ENCODE results near the gene FAM193A.
"Not testable (repeated sequence)": the region's sequence is repeated elsewhere in the genome, so short reads cannot be mapped to it uniquely, and the experiment has no call there.

Gene FAM193A

DNA sequence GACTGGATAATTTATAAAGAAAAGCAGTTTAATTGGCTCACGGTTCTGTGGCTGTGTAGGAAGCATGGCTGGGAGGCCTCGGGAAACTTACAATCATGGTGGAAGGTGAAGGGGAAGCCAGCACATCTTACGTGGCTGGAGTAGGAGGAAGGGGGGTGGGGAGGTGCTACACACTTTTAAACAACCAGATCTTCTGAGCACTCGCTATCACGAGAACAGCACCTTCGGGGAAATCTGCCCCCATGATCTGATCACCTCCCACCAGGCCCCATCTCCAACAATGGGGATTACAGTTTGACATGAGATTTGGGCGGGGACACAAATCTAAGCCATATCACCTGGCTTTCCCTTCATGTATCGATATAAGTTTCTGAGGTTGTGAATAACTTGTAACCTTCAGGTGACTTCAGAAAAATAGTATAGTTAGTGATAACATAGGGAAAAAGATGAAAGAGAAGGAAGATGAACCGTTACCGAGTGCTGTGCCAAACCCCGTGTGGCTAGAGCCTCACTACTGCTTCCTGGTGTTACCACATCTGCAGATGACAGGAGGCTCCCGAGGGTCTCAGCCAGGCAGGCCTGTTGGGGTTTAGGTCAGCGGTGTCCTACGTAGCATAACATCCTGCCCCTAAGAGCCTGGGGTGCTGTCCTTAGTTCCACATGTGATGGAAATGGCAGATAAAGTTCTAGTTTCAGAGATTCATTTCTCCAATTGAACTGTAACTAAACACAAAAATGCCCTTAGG lies 116.1 kb downstream of the FAM193A start:
- DNase-seq = no peak

DNA sequence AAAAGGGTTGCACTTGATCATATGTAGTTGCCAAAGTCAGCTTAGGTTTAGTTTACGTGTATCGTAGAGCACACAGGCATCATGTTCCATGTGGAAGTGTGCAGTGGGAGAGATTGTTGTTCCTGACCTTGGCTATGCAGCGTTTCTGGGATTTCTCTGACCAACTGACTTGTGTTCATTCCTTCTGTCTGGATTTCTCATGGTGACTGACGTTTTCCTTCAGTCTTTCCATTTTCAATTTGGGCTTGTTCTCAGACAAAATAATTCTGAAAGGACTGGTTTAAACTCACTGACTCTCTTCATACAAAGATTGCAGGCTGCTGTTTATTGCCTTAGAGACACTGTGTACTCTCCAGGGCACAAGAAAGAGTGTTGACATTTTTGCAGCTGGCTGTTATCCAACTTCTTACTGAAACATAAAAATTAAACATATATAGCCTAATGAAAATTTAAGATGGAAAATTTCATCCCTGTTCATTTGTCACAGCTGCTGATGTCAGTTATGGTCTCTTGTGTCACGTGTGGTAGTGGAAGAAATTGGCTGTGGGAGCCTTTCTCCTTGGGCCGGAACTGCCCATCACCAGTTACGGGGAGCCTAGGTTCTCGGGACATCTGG lies 124.3 kb downstream of the FAM193A start:
- no peak for DNase-seq

DNA sequence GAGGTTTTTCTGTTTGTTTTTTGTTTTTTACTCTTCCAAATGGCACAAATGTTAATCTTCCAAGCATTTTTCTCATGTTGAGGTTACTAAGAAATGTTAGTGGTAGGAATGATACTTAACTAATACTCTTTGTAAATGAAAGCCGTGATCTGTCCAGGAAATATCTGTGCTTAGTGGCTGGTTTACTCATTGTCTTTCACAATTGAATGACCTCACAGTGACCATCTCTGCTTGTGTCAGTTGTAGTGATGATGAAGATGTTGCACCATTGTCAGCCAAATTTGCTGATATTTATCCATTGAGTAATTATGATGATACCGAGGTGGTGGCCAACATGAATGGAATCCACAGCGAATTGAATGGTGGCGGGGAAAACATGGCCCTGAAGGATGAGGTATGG lies 126.2 kb downstream of the FAM193A start:
- DNase-seq = no peak

DNA sequence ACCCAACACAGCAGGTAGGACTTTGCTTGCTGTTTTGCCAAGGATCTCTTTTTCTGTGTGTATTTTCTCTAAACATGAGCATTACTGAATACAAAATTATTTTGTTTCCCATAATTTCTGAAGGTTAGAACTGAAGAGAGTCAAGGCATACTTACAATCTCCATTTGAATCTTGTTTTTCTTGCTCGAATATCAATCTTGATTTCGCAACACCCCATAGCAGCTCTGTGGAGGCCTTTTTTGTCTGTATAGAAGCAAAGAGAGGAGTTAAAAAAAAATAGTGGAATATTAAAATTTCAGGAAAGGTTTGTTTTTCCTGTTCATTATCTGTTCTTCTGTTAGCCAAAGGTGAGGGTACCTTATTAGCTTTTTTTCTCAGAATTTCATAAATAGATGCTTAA lies 126.8 kb downstream of the FAM193A start:
- DNase-seq = no peak

DNA sequence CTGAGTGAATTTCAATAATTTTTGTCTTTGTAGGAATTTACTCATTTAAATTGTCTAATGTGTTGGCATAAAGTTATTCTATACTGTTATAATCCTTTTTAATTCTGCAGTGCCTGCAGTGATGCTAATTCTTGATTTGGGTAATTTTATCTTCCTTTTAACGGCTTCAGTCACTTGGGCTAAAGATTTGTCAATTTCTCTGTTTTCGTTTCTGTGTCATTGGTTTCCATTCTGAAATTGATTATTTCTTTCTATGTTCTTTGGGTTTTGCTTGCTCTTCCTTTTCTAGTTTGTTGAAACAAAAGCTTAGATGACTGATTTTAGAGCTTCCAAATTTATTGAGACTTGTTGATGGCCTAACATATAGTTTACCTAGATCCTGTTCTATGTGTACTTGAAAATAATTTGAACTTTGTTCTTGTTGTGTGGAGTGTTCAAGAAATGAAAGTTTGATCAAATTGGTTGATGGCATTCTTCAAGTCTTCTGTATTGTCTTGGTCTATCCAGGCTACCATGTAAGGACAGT lies 130.3 kb downstream of the FAM193A start:
- no peak for DNase-seq

DNA sequence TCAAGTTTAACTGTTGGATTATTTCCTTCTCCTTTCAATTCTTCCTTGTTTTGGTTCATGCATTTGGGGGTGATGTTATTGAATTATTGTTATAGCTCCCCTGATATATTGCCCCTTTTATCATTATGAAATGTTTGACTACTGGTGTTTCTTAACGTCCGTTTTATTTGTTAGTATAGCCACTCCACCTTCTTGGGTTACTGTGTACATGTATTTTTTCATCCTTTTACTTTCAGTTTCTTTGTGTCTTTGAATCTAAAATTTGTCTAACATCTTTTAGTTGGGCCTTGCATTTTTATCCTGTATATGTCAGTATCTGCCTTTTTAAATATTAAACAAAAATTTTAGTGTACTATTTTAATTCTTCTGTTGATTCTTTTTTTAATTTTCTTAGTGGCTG lies 131.0 kb downstream of the FAM193A start:
- no peak for DNase-seq

DNA sequence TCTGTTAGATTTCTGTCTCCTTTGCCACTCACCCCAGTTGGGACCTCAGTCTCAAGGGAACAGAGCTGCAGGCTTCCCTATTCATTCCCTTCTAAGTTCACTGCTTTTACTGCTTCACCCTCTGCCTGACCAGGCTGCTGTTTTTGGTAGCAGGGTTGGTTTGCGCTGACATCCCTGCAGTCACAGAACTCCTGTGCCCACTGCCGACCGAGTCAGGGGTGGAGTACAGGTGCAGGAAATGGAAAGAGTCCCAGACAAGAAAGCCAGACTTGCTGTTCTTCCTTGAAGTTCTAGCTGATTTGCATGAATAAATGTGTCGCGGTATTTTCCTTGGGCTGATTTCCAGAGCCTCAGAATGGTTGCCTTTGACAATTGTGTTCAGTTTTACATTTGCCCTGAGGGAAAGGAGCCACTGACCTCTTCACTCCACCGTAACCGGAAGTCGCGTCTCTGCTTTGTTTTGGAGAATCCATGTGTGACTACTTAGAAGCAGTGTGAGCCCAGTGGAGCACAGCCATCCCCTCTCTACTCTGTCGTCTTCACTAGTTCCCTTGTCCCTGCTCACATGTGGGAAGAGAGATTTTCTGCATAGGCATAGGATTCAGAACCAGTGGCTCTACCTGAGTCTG lies 134.9 kb downstream of the FAM193A start:
- no peak for DNase-seq

DNA sequence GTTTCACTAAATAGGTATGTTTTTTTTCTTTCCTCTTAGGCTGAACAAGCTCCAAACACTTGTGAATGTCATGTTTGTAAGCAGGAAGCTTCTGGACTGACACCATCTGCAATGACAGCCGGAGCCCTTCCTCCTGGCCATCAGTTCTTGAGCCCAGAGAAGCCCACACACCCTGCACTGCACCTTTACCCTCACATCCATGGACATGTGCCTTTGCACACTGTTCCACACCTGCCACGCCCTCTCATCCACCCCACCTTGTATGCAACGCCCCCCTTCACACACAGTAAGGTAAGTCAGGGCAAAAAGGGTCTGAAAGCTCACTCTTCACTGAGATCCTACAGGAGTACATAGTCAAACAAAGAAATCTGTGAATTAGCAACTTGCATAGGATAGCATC lies 135.6 kb downstream of the FAM193A start:
- no peak for DNase-seq

DNA sequence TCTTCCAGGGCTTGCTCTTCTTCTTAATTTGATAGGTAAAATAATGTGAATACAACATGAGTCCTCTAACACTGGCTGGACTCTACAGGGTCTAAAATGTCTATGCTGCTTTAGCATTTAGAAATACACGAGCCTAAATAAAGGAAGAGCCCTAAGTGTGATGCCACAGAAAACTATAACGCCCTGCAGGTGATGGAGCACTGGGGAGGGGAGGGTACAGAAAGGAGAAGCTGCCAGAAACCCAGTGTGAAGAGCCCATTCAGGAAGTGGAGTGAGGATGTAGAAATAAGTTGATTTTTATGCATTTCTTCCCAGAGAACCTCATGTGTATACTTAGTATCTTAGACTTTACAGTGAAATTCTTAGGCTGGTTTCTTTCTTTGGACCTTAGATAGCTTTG lies 136.3 kb downstream of the FAM193A start:
- DNase-seq = no peak

DNA sequence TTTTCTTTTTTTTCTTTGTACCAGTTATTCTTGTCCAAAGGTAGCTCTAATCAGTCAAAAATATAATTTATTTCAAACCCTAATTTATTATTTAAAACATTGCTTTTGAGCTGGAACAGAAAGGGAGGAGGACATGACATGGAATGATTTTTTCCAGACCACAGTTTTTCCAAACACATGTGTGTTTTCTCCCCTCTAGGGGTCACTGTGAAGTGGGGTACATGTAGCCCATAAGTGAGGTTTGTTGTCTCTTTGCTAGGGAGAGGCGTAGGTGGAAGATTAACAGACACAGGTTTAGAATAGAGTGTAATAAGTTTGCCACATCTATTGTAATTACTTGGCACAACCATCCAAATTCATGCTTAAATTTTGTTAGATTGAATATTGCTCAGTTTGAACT lies 136.7 kb downstream of the FAM193A start:
- DNase-seq = no peak

DNA sequence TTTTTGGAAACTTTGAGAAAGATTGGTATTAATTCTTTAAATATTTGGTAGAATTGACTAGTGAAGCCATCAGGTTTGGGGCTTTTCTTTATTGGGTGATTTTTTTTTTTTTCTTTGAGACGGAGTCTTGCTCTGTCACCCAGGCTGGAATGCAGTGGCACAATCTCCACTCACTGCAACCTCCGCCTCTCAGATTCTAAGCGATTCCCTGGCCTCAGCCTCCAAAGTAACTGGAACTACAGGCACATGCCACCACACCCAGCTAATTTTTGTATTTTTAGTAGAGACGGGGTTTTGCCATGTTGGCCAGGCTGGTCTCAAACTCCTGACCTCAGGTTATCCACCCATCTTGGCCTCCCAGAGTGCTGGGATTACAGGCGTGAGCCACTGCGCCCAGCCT lies 143.3 kb downstream of the FAM193A start:
- not testable (repeated sequence) for DNase-seq

DNA sequence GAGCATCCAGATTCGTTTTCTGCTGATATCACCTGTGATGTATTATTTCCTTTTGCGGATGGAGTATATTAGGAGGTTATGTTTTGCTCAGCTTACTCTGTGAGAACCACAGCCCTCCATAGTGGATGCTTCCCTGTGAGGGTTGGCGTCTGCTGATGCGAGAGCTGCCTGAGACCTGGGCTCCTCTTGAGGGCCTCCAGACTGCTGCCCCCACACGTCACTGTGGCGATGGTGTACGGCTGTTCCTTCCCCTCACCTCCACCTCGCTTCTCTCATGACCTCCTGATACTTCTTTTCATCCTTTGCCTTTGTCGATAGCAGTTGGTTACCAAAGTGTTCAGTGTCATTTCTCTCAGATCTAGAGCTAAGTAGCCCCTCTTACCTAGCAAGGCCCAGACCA lies 148.0 kb downstream of the FAM193A start:
- DNase-seq = no peak

DNA sequence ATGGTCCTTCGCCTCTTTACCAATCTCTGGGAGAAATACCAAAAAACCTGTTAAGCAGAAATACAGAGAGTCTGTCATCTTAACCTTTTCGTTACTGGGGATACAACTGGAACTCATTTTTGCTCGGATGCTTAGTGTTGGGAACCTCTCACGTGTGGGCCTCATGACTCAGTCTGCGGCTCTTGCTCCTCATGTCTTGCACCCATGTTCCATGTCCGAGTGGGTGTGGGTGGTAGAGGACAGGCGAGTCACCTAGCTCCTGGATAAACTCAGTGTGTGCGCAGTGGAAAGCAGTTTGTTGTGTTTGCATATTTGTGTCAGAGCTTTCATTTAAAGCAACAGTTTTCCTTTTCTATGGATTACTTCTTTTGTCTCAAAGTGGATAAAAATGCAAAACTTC lies 149.1 kb downstream of the FAM193A start:
- DNase-seq = no peak

DNA sequence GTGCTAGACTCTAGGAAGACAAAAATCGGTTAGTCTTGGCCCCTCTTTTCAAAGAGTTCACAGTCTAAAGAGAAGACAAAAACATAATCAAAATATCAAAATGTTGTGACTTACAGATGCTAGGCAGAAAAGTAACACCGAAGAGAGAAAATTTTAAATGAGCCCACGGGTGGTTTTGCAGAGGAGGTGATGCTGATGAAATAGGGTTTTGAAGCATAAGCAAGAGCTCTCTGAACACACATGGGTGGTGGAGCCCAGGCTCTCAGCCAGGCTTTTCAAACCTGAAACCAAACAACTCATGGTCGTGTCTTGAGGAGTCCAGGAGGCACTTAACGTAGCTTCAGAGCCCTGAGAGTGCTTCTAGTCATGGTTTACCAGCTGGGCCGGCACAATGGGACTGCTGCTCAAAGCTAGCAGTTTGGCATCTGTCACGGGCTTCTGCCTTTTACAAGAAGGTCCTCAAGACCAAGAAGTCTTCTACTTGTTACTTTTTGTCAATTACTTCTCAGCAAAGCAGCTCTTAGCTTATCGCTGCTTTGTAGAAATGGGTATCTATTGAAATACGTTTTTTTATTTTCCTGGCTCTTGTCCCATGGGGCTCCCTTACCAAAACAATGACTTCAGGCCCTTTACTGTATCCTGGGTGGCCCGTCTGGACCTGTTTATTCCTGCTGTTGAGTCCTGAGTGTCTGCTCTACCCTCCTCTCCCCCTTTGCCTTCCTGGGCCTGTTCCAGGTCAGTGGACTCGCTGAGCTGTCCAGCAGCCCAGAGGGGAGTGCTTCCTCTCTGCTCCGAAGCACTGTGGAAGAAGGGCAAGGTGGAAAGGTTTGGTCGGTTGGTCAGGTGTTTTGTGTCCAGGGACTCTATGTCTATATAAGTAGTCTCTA lies 150.2 kb downstream of the FAM193A start:
- no peak for DNase-seq

DNA sequence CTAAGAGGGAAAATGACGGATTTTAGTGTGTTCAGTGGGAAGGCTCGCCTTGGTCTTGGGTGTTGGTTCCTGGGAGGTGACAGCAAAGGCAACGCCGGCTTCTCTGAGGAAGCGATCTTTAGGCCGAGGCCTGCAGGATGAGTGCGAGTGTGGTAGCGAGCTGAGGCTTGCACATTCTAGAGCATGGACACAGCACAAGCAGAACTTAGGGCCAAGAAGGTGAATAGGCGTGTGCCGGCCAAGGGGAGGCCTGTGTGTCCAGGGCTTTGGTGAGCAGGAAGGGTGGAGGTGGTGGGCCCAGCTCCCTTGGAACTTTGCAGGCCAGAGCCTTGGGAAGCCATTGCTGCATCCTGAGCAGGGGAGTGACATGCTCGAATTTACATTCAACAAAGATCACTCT lies 151.8 kb downstream of the FAM193A start:
- DNase-seq = no peak

DNA sequence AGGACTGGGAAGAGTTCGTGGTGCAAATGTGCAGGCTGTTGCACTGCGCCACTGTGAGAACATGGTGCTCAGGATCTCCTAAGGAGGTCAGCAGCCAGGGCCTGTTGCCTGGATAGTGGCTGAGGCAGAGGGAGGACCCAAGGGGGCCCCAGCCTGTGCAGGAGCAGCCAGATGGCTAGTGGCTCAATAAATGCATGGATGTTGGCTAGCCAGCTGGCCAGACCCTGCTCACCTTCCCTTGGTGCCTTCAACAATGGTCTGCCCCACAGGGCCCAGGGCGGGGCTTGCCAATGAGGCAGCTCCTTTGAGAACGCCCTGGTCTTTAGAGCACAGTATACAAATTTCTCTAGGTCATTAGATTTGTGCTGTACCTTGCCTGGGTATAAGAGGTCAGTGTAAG lies 152.2 kb downstream of the FAM193A start:
- no peak for DNase-seq

DNA sequence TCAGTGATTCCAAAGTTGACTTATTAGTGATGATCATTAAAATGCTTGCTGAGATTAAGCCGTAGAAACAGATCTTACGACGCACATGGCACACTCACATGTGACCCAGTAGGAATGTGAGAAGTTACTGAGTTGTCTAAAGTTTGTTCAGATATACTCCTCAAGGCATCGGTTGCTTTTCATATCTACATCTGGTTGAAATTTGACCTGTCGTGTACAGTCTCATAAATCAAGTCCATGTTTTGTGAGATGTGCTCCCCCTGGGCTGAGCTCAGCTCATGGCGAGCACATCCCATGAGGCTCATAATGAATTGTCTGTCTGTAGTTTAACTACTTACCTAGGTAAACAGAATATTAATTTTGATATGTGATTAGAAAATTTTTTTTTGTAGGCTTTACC lies 152.7 kb downstream of the FAM193A start:
- DNase-seq = no peak

DNA sequence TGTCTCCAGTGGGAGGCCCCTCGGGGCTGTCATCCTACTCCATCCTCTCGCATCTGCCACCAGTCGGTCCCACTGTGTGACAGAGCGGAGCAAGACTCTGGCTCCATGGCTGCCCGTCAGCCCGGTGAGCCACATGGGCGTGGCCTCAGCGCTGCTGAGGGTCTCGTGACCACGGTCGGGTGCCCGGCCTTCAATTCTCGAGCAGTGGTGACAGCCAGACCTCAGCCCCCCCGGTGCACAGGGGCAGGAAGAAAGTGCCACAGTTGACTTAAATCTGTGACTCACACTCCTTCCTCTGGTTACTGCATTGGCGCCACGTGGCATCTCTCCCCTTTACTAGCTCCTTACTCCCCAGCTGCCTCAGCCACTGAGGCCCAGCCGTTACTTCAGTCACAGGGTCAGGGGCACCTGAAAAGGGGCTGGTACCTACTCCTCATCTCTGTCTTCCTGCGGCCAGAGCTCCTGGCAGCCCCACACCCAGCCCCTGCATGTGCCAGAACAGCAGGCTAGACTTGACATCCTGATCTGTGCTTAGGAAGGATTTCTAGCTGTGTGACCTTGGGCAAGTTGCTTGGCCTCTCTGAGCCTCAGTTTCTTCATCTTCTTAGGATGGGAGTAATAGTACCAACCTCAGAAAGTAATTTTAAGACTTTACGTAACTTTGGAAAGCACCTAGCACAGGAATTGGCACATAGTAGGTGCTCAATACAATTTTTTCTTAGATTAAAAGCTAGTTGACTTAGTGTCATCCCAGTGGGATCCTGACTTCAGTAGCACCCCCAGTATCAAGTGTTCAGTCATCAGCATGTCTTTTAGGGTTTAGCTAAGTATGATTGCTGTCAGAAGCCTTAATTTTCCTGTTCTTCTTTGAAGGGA lies 153.6 kb downstream of the FAM193A start:
- DNase-seq = no peak

DNA sequence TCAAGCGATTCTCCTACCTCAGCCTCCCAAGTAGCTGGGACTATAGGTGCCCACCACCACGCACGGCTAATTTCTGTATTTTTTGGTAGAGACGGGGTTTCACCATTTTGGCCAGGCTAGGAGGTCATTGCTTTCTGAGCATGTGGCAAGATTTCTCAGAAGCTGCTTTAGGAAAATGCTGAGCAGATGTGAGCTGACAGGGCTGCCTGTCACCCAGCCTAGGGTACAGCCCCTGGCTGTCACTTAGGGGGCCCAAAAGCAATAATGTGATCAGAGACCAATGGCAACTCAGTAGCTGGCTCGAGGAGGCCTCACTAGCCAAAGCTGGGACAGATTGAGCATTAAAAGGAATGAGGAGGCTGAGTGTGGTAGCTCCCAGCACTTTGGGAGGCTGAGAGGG lies 154.9 kb downstream of the FAM193A start:
- no peak for DNase-seq

DNA sequence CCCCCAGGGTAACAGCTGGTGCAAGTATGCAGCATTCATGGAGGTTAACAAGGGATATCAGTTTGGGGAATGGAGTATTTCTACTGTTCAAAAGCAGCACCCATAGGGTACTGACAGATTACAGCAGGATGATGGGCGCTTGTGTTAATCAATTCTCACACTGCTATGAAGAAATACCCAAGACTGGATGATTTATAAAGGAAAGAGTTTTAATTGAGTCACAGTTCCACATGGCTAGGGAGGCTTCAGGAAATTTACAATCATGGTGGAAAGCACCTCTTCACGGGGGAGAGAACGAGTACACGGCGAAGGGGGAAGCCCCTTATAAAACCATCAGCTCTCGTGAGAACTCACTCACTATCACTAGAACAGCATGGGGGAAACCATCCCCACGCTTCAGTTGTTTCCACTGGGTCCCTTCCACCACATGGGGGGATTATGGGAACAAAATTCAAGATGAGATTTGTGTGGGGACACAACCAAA lies 155.5 kb downstream of the FAM193A start:
- no peak for DNase-seq

DNA sequence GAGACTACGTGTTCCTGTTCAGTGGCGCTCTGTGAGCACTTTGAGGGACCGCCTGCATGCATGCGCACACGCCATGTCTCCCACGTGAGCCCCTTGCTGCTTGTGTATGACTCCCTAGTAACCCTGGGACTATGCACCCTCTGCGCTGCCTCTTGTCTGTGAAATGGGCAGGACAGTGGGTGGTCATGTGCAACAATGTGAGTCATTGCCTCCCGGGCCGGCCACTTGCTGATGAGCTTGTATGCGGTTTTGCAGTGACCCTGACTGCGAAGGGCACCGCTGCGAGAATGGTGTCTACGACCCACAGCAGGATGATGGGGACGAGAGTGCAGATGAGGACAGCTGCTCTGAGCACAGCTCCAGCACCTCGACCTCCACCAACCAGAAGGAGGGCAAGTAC lies 158.2 kb downstream of the FAM193A start:
- no peak for DNase-seq

Measured in stimulated activated naive CD4-positive, alpha-beta T cell treated with Interleukin-2 at 50 U/mL for 16 hours (primary cell).